Prostate gland (tissue), 2 donors: ENCODE data around the gene GLIS1. TPM values are rescaled to one million over a fixed set of nuclear protein-coding genes. Genes with fewer than 3 reads are reported as not detected.

Experiments used
- DNase-seq: peaks from one replicate; pipeline ENCODE4 v3.0.0-alpha.2; 2019; ENCODE audit warnings: low spot score
- H3K27ac ChIP-seq, 2 donors: fragments of 200-600 bp; sonication (generic); 2 replicates each; pipeline ENCODE4 v1.5.1; 2017 to 2019
- H3K27me3 ChIP-seq: fragments of 200-600 bp; sonication (generic); replicated peaks from 2 replicates; pipeline ENCODE4 v1.5.1; 2019; ENCODE audit not compliant: insufficient read depth
- H3K36me3 ChIP-seq, 2 donors: fragments of 200-600 bp; sonication (generic); 1 replicate in 1 of 2; 2 replicates in 1 of 2; pipeline versions ENCODE4 v1.5.1 to v1.8.1; 2017 to 2019
- H3K4me1 ChIP-seq: fragments of 200-600 bp; sonication (generic); replicated peaks from 2 replicates; pipeline ENCODE4 v1.5.1; 2019
- H3K4me3 ChIP-seq, 2 donors: fragments of 200-600 bp; sonication (generic); 2 replicates each; pipeline ENCODE4 v1.5.1; 2017 to 2019
- H3K9me3 ChIP-seq: fragments of 200-600 bp; sonication (generic); 2 replicates; pipeline ENCODE4 v1.5.1; 2017
- POLR2A ChIP-seq: fragments of 450-650 bp; IDR thresholded peaks from one replicate; pipeline ENCODE4 v1.6.1; 2016; ENCODE audit warnings: antibody characterized with exemption, mild to moderate bottlenecking
- POLR2AphosphoS5 ChIP-seq: sonication (generic); formaldehyde crosslinking; IDR thresholded peaks from one replicate; pipeline ENCODE4 v1.6.1; 2017; ENCODE audit warnings: antibody characterized with exemption
- WGBS: methylation state at CpG from one replicate; pipeline ENCODE4 v1.1.5; 2018; 5-methylcytosine and 5-hydroxymethylcytosine counted together
- intact Hi-C: fragments of 100-400 bp; cut with DNase I; formaldehyde crosslinking; loops from one replicate; pipeline ENCODE4 v1.14.2; 2022
- total RNA-seq, 2 donors: library from RNA; depleted of rRNA; stranded (reverse); fragments of >200 nt; gene quantifications; one replicate each; pipeline ENCODE4 v1.1.0, GENCODE V29; 2016
- TF ChIP-seq, protein P1 (sequence below), 4 experiments: fragments of 200-600 bp in 2 of 4; fragments of 450-650 bp in 2 of 4; sonication (generic) in 2 of 4; IDR thresholded peaks; 1 replicate in 3 of 4; 2 replicates in 1 of 4; pipeline ENCODE4 v1.5.1; 2016 to 2019; ENCODE audit warnings: antibody characterized with exemption in 4 of 4, mild to moderate bottlenecking in 2 of 4, moderate library complexity in 2 of 4

Gene GLIS1
- total RNA-seq, 2 donors from 2014 or later, result 1.1 to 8.1 TPM

DNA sequence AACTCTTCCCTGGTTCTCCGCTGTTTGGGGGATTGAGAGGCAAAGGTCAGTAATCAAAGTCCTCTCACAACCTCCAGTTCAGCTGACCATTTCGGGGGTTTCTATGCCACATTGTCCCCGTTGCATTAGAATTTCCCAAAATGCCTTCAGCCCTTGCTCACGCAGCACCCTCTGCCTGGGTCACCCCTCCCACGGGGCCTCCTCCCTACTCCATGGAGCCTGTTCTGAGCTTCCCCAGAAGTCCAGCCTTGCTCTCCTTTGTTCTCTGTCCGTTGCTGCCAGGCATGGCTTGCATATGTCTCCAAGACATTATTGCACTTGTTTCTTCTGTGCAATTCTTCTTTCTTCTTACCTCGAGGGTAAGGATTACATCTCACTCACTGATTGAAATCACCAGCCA, 263.3 kb downstream of the GLIS1 start:
- Histone ChIP-seq H3K36me3 (no peaks in the 10 kb centered on the region), H3K4me3 (no peak overlapping the region), H3K9me3 (no peaks in the 10 kb centered on the region), H3K27ac (no peak overlapping the region), H3K4me1 (no peaks in the 10 kb centered on the region), H3K27me3 (no peaks in the 10 kb centered on the region)
- intact Hi-C loops, result no loop called here
- 79% methylated on average over 7 of the region's 7 CpGs for WGBS
- no peak for DNase-seq
- TF ChIP-seq POLR2AphosphoS5, result no peak

DNA sequence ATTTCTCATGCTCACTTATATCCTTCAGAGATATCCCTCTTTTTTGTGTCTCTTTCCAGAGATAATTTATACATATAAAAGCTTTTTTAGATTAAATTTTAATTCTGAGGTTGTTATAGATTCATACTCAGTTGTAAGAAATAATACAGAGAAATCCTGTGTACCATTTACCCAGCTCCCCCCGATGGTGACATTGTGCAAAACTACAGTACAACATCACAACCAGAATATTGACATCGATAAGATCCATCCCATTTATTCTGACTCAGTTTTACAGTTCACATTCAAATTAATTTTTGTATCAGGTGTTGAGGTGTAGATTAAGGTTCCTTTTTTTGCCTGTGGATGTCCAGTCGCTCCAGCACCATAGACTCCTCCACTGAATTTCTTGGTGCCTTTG, 265.5 kb downstream of the GLIS1 start:
- Histone ChIP-seq H3K36me3 (no peaks in the 10 kb centered on the region), H3K27ac (no peak overlapping the region), H3K9me3 (no peaks in the 10 kb centered on the region), H3K4me1 (no peaks in the 10 kb centered on the region), H3K27me3 (no peaks in the 10 kb centered on the region), H3K4me3 (no peak overlapping the region)
- TF ChIP-seq, protein P1, sequence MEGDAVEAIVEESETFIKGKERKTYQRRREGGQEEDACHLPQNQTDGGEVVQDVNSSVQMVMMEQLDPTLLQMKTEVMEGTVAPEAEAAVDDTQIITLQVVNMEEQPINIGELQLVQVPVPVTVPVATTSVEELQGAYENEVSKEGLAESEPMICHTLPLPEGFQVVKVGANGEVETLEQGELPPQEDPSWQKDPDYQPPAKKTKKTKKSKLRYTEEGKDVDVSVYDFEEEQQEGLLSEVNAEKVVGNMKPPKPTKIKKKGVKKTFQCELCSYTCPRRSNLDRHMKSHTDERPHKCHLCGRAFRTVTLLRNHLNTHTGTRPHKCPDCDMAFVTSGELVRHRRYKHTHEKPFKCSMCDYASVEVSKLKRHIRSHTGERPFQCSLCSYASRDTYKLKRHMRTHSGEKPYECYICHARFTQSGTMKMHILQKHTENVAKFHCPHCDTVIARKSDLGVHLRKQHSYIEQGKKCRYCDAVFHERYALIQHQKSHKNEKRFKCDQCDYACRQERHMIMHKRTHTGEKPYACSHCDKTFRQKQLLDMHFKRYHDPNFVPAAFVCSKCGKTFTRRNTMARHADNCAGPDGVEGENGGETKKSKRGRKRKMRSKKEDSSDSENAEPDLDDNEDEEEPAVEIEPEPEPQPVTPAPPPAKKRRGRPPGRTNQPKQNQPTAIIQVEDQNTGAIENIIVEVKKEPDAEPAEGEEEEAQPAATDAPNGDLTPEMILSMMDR (IDR thresholded peaks at IDR 0.05), result no peak
- no peak for TF ChIP-seq POLR2A
- TF ChIP-seq POLR2AphosphoS5, result no peak
- 87% methylated on average over 3 of the region's 3 CpGs for WGBS
- no peak for DNase-seq
- intact Hi-C loops, result no loop called here

DNA sequence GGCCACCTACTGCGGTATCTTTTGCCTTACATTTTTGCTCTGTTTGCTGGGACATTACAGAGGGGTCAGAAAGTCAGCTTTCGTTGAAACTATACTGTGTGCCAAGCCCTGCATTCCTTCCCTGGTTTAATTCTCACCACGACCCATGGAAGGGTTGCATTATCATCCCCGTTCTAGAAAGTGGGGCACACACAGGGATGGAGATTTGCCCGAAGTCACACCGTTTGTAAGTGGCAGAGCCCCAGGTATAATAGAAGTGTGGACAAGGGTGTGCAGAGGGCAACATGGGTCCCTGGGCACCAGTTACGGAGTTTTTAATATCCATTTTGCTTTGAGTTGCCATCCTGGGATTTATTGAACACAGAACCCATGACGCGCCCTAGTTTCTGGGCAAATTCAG, 268.0 kb downstream of the GLIS1 start:
- H3K27me3 ChIP-seq, result no peaks in the 10 kb centered on the region
- H3K9me3 ChIP-seq, result no peaks in the 10 kb centered on the region
- H3K36me3 ChIP-seq, result no peaks in the 10 kb centered on the region
- 94% methylated on average over 9 of the region's 9 CpGs for WGBS
- TF ChIP-seq POLR2AphosphoS5, result no peak
- no peak for TF ChIP-seq POLR2A
- TF ChIP-seq, protein P1 (IDR thresholded peaks at IDR 0.05), result no peak
- H3K27ac ChIP-seq, result no peak overlapping the region
- intact Hi-C loops, result no loop called here
- H3K4me1 ChIP-seq, result no peaks in the 10 kb centered on the region
- no peak overlapping the region for H3K4me3 ChIP-seq
- no peak for DNase-seq

DNA sequence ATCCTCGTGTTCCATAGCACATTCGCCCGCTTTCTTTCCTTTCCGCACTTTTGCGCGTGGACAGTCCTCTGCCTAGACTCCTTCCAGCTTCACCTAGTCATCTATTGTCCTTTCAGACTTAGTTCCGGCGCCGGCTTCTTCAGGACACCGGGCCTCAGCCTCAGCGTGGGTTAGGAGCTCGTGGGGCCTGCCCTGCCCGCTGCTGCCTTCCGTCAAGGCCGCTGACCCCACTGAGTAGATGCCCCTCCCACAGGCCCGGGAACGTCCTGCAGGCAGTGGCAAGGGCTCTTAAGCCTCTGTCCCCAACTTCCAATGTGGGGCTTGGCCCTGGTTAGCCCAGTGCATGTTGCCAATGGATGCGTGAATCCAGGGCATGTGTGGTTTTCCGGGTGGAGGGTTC, 268.4 kb downstream of the GLIS1 start:
- Histone ChIP-seq H3K4me1 (no peaks in the 10 kb centered on the region), H3K27me3 (no peaks in the 10 kb centered on the region), H3K9me3 (no peaks in the 10 kb centered on the region), H3K4me3 (no peak overlapping the region), H3K36me3 (no peaks in the 10 kb centered on the region), H3K27ac (no peak overlapping the region)
- TF ChIP-seq, protein P1 (IDR thresholded peaks at IDR 0.05), result no peak
- no peak for TF ChIP-seq POLR2A
- WGBS, result 79% methylated on average over 19 of the region's 19 CpGs
- intact Hi-C loops, result no loop called here
- no peak for DNase-seq

DNA sequence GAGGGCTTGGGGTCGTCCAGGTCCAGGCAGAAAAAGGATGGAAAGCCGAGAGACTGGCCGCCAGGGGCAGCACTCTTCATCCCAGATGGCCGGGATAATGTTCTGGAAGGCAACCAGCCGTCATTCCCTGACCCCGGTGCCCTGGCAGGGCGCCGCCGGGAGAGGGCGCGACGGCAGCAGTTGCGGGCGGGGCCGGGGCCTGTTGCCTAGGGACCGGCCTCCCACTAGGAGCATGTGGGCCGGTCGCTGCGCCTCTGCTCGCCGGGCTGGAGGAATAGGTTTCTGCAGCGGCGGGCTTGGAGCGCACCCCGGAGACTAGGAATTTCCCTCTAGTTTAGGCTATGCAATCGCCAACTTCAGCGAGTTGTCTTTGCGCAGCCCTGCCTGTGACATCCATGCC, 268.8 kb downstream of the GLIS1 start:
- Histone ChIP-seq H3K9me3 (no peaks in the 10 kb centered on the region), H3K27ac (no peak overlapping the region), H3K27me3 (no peaks in the 10 kb centered on the region), H3K36me3 (no peaks in the 10 kb centered on the region), H3K4me3 (no peak overlapping the region), H3K4me1 (no peaks in the 10 kb centered on the region)
- no peak for DNase-seq
- 25% methylated on average over 27 of the region's 28 CpGs for WGBS
- intact Hi-C loops, result no loop called here
- no peak for TF ChIP-seq POLR2A
- peak; percentile 21 for TF ChIP-seq POLR2AphosphoS5
- TF ChIP-seq, protein P1 (IDR thresholded peaks at IDR 0.05), result peak in 3 of 4 experiments; percentile 24 to 59 (median 25)
